GM19452 (cell line): Measurements from ENCODE around the gene SSRP1.

Experiments
- ATAC-seq: cut with Tn5 transposase; IDR thresholded peaks from one replicate; pipeline ENCODE4 v1.9.1; 2021; ENCODE audit not compliant: unreplicated experiment

SSRP1 gene

GRCh38 chr11:57320067-57320718 lies 15.5 kb downstream of the SSRP1 start:
- ATAC-seq, result no peak

DNA sequence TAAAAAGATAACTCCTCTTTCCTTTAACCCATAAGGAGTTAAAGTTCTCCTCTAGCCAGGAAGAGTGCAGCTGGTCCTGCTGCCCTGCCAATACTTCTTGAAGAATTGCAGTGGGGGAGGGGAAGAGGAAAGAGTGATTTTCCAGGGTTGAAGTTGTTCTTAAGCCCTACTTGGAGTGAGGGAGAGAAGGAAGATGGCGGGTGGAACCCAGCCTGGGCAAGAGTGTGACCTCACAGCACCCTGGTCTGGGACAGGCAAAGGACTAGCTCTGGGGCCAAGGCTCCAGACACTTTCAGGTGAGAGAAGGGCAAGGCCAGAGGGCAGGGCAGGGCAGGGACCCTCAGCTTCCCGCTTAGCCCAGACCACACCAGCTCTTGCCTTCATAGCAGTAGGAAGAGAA lies 17.5 kb downstream of the SSRP1 start:
- ATAC-seq, result no peak

DNA sequence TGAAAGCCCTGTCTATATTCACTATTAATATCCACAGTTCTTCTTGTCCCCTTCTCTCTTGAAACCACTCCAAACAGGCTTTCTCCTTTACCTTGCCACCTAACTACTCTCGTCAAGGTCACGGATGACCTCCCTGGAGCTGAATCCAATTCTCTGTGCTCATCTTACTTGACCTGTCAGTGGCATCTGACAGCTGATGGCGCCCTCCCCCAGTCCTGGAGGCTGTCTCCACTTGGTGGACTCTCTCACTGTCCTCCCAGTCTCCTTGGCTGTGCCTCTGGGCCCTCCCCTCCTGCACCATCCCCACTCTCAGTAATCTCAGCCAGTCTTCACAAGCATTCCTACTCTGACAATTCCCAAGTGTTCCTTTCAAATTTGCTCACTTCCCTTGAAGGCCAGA lies 19.7 kb downstream of the SSRP1 start:
- ATAC-seq, result no peak

DNA sequence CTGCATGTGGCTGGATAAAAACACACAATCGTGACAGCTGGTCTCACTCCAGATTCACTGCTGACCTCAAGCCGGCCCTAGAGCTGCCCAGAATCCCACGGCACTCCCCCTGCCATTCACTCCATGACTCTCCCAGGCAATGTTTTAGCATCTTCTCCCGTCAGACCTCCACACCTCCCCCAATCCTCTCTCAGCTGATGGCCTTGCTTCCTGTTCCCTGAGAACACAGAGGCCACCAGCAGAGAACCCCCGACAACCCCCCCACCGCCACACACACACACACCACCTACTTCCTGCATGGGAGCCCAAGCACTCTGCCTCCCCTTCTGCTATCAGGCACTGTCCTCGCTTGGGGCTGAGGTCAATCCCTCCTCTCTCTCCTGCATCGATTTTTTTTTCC lies 20.2 kb downstream of the SSRP1 start:
- no peak for ATAC-seq

DNA sequence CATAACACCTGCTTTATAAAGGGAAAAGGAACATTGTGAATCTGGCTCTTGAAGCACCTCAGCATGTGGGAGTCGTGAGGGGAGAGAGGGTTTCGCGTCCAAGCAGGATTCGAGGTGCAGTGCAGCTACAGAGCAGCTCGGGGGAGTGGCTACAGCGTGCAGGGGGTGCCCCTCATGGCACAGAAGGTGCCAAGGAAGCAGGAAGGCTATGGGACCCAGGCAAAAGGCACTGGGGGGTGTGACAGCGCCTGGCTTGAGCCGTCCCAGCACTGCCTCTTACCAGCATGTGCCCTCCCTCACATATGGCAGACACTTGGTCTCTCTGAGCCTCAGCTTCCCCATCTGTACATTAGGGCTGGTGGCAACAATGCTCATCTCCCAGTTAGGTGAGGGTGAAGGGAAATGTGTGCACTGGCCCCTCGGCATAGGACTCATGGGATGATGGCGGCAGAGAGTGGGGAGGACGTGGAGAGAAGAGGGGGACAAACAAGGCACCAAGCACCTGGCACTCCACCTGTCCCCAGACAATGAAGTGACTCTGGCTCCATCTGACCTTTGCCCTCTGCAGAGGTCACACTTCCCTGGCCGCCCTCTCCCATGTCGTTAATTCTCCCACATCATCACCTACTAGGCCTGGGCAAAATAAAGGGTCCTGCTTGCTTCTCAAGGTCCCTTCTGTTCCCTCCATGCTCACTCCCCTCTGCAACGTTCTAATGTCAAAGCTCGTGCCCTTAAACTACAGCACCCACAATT lies 21.3 kb downstream of the SSRP1 start:
- ATAC-seq, result no peak

DNA sequence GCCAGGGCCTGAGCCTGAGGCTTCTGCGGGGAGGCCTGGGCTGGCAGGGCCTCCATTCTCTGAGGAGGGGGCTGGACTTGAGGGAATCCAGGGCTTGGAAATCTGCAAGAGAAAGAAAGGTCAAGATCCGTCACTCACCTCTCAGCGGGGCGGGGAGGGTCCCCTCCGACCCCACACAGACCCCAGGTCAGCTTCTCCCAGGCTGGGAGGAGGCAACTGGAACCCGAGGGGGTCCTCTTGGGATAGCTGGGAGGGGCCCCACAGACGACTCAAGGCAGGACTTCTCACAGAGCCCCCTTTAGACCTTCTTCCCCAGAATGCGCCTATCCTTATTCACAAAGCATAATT lies 21.9 kb downstream of the SSRP1 start:
- ATAC-seq, result no peak

DNA sequence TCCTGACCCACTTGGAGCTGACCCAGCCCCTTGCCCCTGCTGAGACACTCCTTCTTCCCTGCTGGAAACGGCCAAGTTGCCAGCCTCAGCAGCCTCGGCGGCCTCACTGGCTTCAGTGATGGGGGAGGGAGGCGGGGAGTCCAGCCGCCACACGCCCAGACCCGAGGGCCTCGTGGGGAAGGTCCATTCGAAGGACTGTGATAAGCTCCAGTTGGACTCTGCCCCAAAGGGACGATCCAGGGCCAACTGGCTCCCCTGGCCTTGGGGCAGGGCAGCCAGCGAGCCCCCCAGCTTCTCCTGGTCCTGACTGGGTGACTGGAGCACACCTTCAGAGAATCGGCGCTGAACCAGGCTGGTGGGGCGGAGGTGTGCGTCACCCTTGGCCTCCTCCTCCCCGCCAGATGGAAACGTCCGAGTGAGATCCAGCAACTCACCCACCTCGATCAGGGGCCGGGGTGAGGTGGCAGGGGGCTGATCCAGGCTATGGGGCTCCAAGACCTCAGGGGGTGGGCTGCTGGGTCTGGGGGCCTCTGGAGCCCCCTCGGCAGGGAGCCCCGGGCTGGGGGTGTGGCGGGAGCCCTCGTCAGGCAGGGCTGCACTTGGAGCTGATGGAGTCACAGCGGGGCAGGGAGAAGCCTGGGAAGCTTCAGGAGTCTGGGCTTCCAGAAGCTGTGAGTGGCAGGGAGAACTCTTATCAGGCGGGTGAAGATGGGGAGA lies 22.5 kb downstream of the SSRP1 start:
- no peak for ATAC-seq

- no peak for ATAC-seq
Observed at GRCh38 chr11:57312511-57313021, 23.1 kb downstream of the SSRP1 start.

DNA sequence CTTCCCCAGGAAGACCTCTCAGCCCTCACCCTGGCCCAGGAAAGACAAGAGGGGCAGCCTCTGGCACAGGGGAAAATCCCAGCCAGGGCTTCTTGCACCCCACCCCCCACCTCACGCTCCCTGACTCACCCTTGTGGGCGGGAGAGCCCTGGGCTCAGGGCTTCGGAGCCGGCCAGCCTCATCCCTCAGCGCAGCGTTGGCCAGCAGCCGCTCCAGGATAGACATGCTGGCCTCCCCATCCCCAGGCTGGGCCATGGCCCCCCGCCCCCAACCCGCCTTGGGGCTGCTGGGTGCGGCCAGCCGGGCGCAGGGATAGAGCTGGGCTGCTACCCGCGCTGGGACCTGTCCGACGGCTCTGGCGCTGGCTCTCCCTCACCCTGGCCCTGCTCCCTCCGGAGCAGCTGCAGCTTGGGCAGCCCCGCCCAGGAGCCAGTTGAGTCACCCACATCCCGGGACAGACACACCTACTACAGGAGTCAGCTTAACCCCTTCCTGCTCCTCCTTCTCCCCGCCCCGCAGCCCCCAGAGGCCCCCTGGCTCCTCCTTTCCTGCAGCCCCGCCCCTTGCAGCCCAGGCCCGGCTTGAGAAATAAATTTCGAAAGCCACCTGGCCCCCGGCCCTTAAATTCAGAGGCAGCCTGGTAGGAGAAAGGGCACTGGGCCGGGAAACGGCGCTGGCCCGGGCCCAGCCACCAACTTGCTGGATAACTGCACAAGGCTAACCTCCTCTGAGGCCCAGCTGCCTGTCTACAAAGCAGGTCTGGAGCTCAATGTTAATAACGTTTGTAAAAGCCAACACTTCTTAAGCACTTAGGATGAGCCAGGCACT lies 24.4 kb downstream of the SSRP1 start:
- peak; percentile 96 for ATAC-seq

- ATAC-seq, result no peak
Observed at GRCh38 chr11:57310630-57311086, 25.0 kb downstream of the SSRP1 start.

DNA sequence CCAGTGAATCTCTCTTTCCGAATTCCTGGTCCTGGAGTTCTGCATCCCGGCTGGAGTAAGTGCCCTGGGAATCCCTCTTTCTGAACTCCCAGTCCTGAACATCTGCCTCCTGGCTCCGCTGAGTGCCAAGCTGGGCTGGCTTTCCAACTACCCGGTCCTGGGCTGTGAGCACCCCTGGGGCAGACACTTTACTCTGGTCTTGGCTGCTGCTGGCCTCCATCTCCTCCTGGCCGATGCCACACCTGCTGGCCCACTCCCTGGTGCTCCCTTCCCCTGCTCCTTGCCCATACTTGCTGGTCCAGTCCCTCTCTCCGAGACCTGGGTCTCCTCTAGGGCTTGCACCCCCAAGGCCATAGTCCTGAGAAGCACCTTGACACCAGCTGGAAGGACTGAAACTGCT lies 25.6 kb downstream of the SSRP1 start:
- ATAC-seq, result no peak

DNA sequence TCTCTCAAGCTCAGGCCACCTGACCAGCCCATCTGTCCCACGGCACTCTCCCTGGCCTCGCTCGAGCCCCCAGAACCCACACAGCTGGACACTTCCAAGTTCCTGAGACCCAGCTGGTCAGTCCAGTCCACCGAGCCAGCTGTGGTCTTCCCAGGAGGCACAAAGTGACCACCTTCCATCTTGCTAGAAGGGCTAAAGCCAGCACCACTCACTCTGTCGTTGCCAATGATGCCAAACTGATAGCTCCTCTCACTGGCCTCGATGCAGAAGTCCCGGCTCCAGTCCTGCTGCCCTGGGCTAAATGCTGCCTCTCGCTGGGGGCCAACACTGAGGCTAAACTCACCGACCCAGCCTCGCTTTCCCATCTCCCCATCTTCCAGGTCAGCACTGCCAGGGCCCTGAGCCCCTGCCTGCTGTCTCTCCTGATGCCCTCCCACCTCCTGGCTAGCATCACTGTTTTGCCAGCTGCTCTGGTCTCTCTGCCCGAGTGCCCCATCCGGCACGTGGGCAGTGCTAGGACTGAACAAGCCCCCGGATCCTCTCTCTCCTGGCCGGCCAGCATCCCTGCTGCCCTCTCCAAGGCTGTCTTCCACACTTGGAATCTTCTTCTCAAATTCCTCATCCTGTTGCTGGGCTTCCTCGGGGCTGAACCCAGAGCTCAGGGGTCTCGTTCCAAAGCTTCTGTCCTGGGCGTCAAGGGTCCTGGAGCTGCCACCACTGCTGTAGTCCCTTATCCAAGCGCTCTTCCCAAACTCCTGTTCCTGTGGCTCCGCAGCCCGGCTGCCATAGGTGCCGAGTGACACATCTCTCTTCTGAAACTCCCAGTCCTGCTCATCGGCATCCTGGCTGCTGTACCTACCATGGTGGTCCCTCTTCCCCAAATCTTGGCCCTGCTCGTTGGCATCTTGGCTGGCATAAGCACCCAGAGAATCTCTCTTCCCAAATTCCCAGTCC lies 26.3 kb downstream of the SSRP1 start:
- ATAC-seq, result no peak

DNA sequence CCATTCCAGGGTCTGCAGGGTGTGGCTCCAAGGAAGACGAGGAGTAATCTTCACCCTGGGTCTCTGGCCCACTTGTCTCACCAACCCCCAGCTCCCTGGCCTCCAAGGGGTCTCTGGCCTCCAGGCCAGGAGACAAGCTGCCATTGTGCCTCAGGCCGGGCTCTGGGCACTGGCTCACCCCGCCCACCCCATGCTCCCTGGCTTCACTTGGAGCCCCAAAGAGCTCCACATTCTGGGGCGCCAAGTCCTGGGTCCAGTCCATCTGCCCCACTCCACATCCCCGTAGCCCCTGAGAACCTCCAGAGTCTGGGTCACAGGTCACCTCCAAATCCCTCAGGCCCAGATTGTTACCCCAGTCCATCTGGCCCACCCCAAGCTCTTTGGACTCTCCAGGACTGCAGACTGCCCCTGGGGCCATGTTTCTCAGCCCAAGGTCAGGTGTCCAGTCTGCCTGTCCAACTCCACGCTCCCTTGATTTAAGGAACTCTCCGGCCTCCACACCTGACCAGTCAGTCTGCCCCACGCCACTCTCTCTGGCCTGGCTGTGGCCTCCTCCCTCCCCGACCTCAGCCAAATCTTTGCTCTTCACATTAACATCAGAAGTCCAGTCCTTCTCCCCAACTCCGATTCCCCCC lies 27.1 kb downstream of the SSRP1 start:
- ATAC-seq, result no peak

GRCh38 chr11:57307666-57308270 lies 27.9 kb downstream of the SSRP1 start:
- ATAC-seq, result no peak

DNA sequence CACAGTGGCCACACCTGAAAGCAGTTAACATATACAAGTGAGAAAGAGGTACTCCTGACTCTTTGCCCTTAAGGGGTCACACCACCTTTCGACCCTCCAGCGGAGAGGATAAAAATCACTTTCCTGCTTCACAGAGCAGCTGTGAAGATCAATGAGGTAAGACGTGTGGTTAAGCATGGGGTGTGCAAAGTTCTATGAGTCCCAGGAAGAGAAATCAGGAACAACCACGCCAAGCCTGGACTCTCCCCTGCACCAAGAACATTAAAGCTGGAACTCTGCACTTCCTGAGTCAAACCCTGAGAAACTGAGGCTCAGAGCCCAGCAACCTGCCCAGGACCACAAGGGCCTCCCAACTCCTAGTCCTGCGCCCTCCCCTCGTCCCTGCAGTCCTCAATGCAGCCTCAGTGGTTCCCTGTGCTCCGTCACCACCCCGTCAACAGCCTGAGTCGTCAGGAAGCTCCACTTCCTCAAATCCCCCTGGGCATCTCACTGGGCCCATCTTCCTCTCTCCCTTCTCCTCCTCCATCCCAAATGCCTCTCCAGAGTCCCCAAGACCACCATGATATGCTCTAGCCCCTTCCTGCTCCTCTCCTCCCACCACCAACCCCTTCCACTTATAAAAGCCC lies 28.6 kb downstream of the SSRP1 start:
- ATAC-seq, result no peak

- no peak for ATAC-seq
Observed at GRCh38 chr11:57306161-57306876, 29.4 kb downstream of the SSRP1 start.

DNA sequence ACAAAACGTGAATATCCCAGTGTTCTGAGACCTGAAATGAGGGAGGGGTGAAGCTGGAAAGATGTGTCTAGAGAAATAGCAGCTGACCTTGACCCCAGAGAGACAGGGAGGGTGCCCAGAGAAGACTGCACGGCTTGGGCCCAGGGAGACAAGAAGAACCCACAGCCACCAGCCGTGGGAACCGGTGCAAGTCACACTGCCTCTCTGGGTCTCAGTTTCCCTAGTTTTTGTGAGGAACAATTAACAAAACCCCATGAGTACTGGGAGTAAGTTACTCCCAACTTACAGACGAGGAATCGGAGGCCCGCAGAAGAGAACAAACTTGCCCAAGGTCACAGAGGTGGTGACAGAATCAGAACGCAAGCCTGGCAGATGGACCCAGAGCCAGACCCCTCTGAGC lies 30.2 kb downstream of the SSRP1 start:
- no peak for ATAC-seq

DNA sequence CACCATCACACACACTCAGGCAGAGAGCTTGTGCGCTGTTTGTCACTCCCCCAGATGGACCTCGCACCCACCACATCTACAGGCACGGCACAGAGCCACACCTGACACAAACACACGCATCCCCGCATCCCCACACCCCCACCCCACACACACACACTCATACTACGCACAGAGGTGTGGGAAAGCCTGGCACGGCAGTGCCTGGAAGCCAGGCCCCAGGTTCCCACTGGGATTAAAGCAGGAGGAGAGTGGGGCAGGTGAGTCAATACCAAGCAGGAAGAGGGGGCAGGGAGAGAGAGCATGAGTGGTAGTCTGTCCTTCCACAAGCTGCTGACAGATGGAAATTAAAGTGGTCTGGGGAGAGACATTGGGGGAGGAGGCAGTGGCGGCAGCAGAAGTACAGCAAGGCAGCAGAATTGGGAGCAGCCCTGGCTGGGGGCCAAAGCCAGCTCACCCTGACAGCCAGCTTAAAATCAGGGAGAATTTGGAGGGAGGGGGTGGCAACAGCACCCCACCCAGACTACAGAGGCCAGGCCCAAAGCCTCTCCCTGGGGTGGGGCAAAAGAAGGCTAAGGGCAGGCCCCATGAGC lies 31.6 kb downstream of the SSRP1 start:
- ATAC-seq, result no peak
